HG03108 (cell line): ENCODE results near the gene COTL1.
"Not testable (repeated sequence)": the region's sequence is repeated elsewhere in the genome, so short reads cannot be mapped to it uniquely, and the experiment has no call there.

ENCODE experiments used
- ATAC-seq: cut with Tn5 transposase; IDR thresholded peaks from one replicate; pipeline ENCODE4 v1.9.1; 2021; ENCODE audit warnings: moderate library complexity; ENCODE audit not compliant: unreplicated experiment

Gene COTL1

GRCh38 chr16:84643674-84644073 lies 25.8 kb upstream of the COTL1 start:
- no peak for ATAC-seq

- no peak for ATAC-seq
Observed at GRCh38 chr16:84643180-84643583, 25.3 kb upstream of the COTL1 start.

- no peak for ATAC-seq
Observed at GRCh38 chr16:84641643-84642358, 23.9 kb upstream of the COTL1 start.

- ATAC-seq: no peak
Observed at GRCh38 chr16:84640145-84640544, 22.3 kb upstream of the COTL1 start.

GRCh38 chr16:84638231-84638806 lies 20.4 kb upstream of the COTL1 start:
- ATAC-seq: no peak

- no peak for ATAC-seq
Observed at GRCh38 chr16:84637709-84638108, 19.8 kb upstream of the COTL1 start.

- ATAC-seq: no peak
Observed at GRCh38 chr16:84635702-84636101, 17.8 kb upstream of the COTL1 start.

GRCh38 chr16:84633622-84634021 lies 15.7 kb upstream of the COTL1 start:
- no peak for ATAC-seq

- not testable (repeated sequence) for ATAC-seq
Observed at GRCh38 chr16:84632862-84633261, 15.0 kb upstream of the COTL1 start.

GRCh38 chr16:84631886-84632285 lies 14.0 kb upstream of the COTL1 start:
- no peak for ATAC-seq

GRCh38 chr16:84631153-84631466 lies 13.2 kb upstream of the COTL1 start:
- no peak for ATAC-seq

- no peak for ATAC-seq
Observed at GRCh38 chr16:84630446-84631152, 12.7 kb upstream of the COTL1 start.

- no peak for ATAC-seq
Observed at GRCh38 chr16:84630009-84630408, 12.1 kb upstream of the COTL1 start.

GRCh38 chr16:84629580-84629979 lies 11.7 kb upstream of the COTL1 start:
- ATAC-seq: no peak

GRCh38 chr16:84628226-84628731 lies 10.4 kb upstream of the COTL1 start:
- no peak for ATAC-seq

GRCh38 chr16:84625556-84625955 lies 7.7 kb upstream of the COTL1 start:
- ATAC-seq: no peak

GRCh38 chr16:84620913-84621312 lies 3.0 kb upstream of the COTL1 start:
- not testable (repeated sequence) for ATAC-seq

- ATAC-seq: no peak
Observed at GRCh38 chr16:84618581-84619460, 943 bp upstream of the COTL1 start.

GRCh38 chr16:84617041-84617790 lies 662 bp downstream of the COTL1 start:
- ATAC-seq: peak; percentile 30

- ATAC-seq: no peak
Observed at GRCh38 chr16:84616515-84616914, 1.4 kb downstream of the COTL1 start.
